ENCODE measurements around the gene PMEL.
"Not testable (repeated sequence)": the region's sequence is repeated elsewhere in the genome, so short reads cannot be mapped to it uniquely, and the experiment has no call there.

PMEL gene

DNA sequence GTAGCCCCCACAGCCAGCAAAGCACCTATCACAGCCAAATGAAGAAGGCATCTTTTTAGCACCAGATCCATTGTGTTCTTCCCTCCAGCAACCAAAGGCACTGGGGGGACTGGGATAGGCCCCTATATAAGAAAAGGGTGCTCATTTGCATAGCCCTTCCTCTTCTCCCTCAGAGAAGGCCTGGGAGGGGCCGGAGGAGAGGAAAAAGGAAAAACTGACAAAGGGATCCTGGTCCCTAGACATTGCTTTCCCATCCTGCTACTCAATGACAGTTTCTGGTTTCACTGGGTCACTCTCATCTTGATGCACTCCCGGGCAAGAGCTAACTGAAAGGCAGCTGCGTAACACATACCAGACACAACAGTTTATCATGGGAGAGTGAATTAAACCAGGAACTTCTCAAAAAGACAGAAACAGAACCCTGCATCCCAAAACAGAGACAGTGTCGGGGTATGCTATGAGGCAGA is at the start of gene PMEL:
TSS of gene PMEL (minus strand) at position 102 of the 467 bp plus-strand sequence. CDS start at position 71, 31 bp downstream.
- Mint-ChIP-seq H3K9me3 (no peaks in the 10 kb centered on the region), H3K36me3 (ENCODE audit: low read depth) (peaks cover 21% of the 10 kb centered on the region), H3K27me3 (no peaks in the 10 kb centered on the region), H3K27ac (peak within 1 kb of the TSS; percentile 89), H3K4me1 (peaks cover 32% of the 10 kb centered on the region), H3K4me3 (peak within 1 kb of the TSS; percentile 97)
- ATAC-seq (no peak), DNase-seq (no peak)

GRCh38 chr12:56014205-56014604 is 48.4 kb upstream of the PMEL start:
- peaks cover 1% of the 10 kb centered on the region for H3K36me3 Mint-ChIP-seq (ENCODE audit: low read depth)

GRCh38 chr12:56013482-56013881 is 47.6 kb upstream of the PMEL start:
- ATAC-seq = no peak
- no peaks in the 10 kb centered on the region for H3K27me3 Mint-ChIP-seq
- H3K4me3 Mint-ChIP-seq = no peak overlapping the region

More at GRCh38 chr12:56014205-56014604, 48.4 kb upstream of the PMEL start:
- Mint-ChIP-seq H3K27me3 (no peaks in the 10 kb centered on the region), H3K27ac (no peak overlapping the region), H3K9me3 (no peaks in the 10 kb centered on the region), H3K4me3 (no peak overlapping the region), H3K4me1 (peaks cover 22% of the 10 kb centered on the region)
- no peak for DNase-seq
- no peak for ATAC-seq

GRCh38 chr12:56011509-56012090 is 45.8 kb upstream of the PMEL start:
- Mint-ChIP-seq H3K4me3 (no peak overlapping the region), H3K9me3 (no peaks in the 10 kb centered on the region), H3K27me3 (no peaks in the 10 kb centered on the region), H3K27ac (no peak overlapping the region), H3K36me3 (ENCODE audit: low read depth) (no peaks in the 10 kb centered on the region), H3K4me1 (peaks cover 32% of the 10 kb centered on the region)
- DNase-seq (no peak), ATAC-seq (peak; percentile 67)

More at GRCh38 chr12:56013482-56013881, 47.6 kb upstream of the PMEL start:
- no peak for DNase-seq
- H3K27ac Mint-ChIP-seq = no peak overlapping the region
- H3K9me3 Mint-ChIP-seq = no peaks in the 10 kb centered on the region
- H3K4me1 Mint-ChIP-seq = peaks cover 22% of the 10 kb centered on the region
- peaks cover 1% of the 10 kb centered on the region for H3K36me3 Mint-ChIP-seq (ENCODE audit: low read depth)

DNA sequence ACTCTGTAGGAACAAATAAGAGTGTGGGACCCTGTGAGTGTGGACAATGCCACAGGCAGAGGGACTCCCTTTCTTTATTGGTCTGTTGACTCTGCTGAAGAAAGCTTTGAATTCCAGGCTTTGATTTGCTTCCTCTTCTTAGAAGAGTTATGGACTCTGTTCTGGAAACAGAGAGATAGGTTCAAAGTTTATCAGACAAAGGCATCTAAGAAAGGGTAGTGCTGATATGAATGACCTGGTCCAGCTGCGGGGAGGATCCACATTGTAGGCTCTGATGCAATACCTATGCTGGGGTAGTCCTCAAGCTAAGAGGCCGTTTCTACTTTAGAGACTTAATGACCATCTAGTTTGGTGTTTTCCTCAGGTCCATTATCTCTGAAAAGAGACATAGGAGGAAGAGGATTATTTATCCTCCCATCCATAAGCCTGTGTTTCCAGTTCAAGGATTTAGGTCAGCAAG is 44.3 kb upstream of the PMEL start:
- Mint-ChIP-seq H3K36me3 (ENCODE audit: low read depth) (no peaks in the 10 kb centered on the region), H3K4me1 (peaks cover 28% of the 10 kb centered on the region), H3K4me3 (no peak overlapping the region), H3K27ac (no peak overlapping the region), H3K27me3 (no peaks in the 10 kb centered on the region), H3K9me3 (no peaks in the 10 kb centered on the region)
- ATAC-seq (no peak), DNase-seq (no peak)

DNA sequence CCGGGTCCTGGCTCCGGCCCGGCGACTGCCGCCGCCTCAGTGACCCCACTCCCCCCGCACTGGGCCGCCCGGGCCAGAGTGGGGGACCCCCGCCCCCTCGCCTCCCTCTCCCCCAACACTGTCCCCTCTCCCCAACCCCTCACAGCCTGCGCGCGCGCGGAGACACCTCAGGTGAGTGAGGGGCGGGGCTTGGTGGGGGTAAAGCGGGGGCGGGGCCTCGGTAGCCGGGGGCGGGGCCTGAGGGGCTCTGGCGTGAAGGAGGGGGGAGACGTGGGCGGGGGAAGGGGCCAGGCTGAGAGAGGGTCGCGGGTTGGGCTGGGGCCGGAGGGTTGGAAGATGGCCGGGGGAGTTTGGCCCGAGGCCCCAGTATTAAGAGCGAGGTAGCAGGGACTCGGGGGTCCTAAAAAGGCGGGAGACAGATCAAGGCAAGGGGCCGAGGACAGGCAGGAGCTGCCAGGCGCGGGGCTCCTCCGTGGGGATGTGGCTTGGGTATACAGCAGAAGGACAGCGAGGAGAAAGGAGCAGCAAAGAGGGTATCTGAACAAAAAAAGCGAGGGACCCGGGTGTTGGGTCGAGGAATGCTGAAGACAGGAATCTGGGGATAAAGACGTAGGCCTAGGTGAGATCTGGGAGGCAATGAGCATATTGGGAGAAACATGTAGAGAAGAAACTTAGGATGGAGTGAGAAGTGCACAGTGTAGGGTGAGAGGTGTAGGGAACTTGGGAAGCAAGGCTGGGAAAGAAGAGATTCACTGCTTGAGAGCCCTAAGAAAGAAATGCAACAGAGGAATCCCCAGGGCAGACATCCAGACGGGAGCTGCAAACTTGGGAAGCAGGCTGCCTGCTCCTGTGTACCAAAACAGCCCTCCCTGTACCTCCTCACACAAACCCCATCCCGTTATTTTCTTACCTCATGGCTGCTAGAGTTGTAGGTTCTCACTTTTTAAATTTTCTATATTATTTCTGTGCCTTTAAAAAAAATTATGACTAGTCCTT is 42.0 kb upstream of the PMEL start:
- peak; percentile 57 for ATAC-seq
- DNase-seq = peak; percentile 74
- peak overlapping the region; percentile 57 for H3K27ac Mint-ChIP-seq
- H3K36me3 Mint-ChIP-seq (ENCODE audit: low read depth) = no peaks in the 10 kb centered on the region
- H3K4me1 Mint-ChIP-seq = peaks cover 27% of the 10 kb centered on the region
- no peaks in the 10 kb centered on the region for H3K9me3 Mint-ChIP-seq
- H3K27me3 Mint-ChIP-seq = no peaks in the 10 kb centered on the region
- peak overlapping the region; percentile 77 for H3K4me3 Mint-ChIP-seq

- Mint-ChIP-seq H3K4me1 (peaks cover 19% of the 10 kb centered on the region), H3K4me3 (no peak overlapping the region), H3K27ac (no peak overlapping the region), H3K9me3 (no peaks in the 10 kb centered on the region), H3K36me3 (ENCODE audit: low read depth) (no peaks in the 10 kb centered on the region), H3K27me3 (no peaks in the 10 kb centered on the region)
- DNase-seq (no peak), ATAC-seq (no peak)
Observed at GRCh38 chr12:56004211-56004610, 38.4 kb upstream of the PMEL start.

GRCh38 chr12:56003376-56003775 is 37.5 kb upstream of the PMEL start:
- not testable (repeated sequence) for H3K36me3 Mint-ChIP-seq (ENCODE audit: low read depth); H3K4me3 Mint-ChIP-seq; ATAC-seq; H3K27ac Mint-ChIP-seq; DNase-seq; H3K9me3 Mint-ChIP-seq; H3K27me3 Mint-ChIP-seq
- peaks cover 21% of the 10 kb centered on the region for H3K4me1 Mint-ChIP-seq

DNA sequence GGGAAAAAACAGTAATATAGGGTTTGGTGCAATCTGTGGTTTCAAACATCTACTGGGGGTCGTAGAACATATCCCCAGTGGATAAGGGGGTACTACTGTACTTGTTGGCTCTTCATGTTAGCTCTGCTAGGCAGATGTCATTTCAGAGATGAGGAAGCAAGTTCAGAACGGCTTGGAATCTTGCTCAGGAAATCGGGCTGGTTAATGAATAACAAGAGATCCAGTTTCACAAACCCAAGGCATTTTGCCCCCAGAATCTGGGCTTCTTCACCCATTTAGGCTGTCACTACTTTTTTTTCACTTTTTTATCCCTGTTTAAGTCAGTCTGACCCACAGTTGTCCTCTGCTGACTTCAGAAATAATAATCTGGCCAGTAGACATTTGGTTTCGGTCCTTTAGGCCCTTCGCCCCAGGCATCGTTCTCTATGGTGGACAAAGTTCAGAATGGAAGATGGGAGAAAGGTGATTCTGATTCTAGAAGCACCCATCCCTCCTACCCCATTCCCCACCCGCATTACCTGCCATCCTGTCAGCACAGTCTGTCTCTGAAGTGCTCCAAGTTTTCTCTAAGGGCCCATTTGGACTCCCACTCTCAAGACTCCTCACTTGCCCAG is 35.8 kb upstream of the PMEL start:
- Mint-ChIP-seq H3K4me3 (no peak overlapping the region), H3K27me3 (peaks cover 7% of the 10 kb centered on the region), H3K4me1 (peaks cover 23% of the 10 kb centered on the region), H3K36me3 (ENCODE audit: low read depth) (no peaks in the 10 kb centered on the region), H3K9me3 (no peaks in the 10 kb centered on the region), H3K27ac (no peak overlapping the region)
- DNase-seq = no peak
- ATAC-seq = no peak

- DNase-seq; H3K4me3 Mint-ChIP-seq; H3K36me3 Mint-ChIP-seq (ENCODE audit: low read depth); H3K27ac Mint-ChIP-seq; H3K27me3 Mint-ChIP-seq; ATAC-seq; H3K9me3 Mint-ChIP-seq: not testable (repeated sequence)
- H3K4me1 Mint-ChIP-seq = peaks cover 26% of the 10 kb centered on the region
Observed at GRCh38 chr12:55999999-56000540, 34.2 kb upstream of the PMEL start.

- ATAC-seq; H3K27me3 Mint-ChIP-seq; H3K27ac Mint-ChIP-seq; DNase-seq; H3K9me3 Mint-ChIP-seq; H3K36me3 Mint-ChIP-seq (ENCODE audit: low read depth); H3K4me3 Mint-ChIP-seq: not testable (repeated sequence)
- H3K4me1 Mint-ChIP-seq = peaks cover 26% of the 10 kb centered on the region
Observed at GRCh38 chr12:55999522-55999921, 33.7 kb upstream of the PMEL start.

- ATAC-seq = no peak
- Mint-ChIP-seq H3K4me3 (peak overlapping the region; percentile 73), H3K27ac (no peak overlapping the region), H3K4me1 (peaks cover 26% of the 10 kb centered on the region), H3K9me3 (no peaks in the 10 kb centered on the region), H3K27me3 (peaks cover 7% of the 10 kb centered on the region), H3K36me3 (ENCODE audit: low read depth) (no peaks in the 10 kb centered on the region)
- no peak for DNase-seq
Observed at GRCh38 chr12:55997535-55997859, 31.7 kb upstream of the PMEL start.

DNA sequence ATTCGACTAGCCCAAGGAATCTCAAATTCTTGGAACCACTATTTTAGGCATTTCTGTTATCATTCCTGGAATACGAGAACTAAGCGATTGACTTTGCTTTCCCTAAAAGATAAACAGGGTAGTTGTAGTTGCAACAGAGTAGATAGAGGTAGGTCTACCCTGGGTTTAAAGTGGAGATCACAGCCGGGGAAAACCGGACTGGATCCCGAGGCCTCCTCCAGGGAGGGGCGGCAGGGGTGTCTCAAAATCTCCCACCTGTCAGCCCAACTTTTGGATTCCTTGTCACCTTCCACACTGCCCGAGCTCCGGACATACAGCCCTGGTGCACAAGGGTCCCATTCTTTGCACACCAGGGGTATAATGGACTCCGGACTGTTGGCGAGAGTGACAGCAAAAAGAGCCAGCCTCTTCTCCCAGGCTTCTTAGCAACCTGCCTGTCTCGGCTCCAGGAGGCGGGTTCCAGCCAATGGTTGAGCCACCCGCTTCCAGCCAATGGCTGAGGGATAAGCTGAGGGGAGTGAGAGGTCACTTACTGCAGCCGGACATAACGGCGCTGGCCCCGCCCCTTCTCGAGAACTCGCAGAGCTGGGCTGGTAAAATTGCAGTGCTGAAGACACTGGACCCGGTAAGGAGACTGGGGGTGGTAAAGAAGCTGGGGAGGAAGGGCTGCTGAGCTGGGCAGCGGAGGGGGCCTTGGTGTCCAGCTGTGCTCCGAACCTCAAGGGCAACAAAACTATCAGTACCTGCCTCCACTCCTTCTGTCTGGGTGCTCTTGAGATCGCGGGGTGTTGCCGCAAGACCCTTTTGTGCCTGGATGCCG is 31.1 kb upstream of the PMEL start, which contains the start of gene SUOX:
TSS of gene SUOX (plus strand) at position 562 of the 820 bp plus-strand sequence. CDS start 4,946 bp downstream, outside the sequence.
- Mint-ChIP-seq H3K27ac (peak within 1 kb of the TSS; percentile 25), H3K36me3 (ENCODE audit: low read depth) (peaks cover 3% of the 10 kb centered on the region), H3K9me3 (no peaks in the 10 kb centered on the region), H3K27me3 (peaks cover 7% of the 10 kb centered on the region), H3K4me1 (peaks cover 26% of the 10 kb centered on the region), H3K4me3 (peak within 1 kb of the TSS; percentile 73)
- ATAC-seq = peak; percentile 86
- peak; percentile 54 for DNase-seq

Measured in activated naive CD8-positive, alpha-beta T cell treated with anti-CD3 and anti-CD28 coated beads, Interleukin-2, amount 50 U/mL, for 24 hours (primary cell).